Upper lobe of left lung (tissue), 6 donors: ENCODE results near the gene GPC5. TPM values are rescaled to one million over a fixed set of nuclear protein-coding genes. Genes with fewer than 3 reads are reported as not detected.

ENCODE experiments used
- ATAC-seq, 2 donors: fragments of 200-7000 bp; cut with Tn5 transposase; one replicate each; pipeline ENCODE4 v1.9.1; 2022; ENCODE audit warnings: mild to moderate bottlenecking in 2 of 2, moderate library complexity in 2 of 2; ENCODE audit not compliant: low FRiP score in 2 of 2
- DNase-seq, 2 donors: peaks; one replicate each; pipeline ENCODE4 v3.0.0-alpha.2; 2019 to 2020
- H3K27ac ChIP-seq, 4 donors: fragments of 200-600 bp; sonication (generic); one replicate each; pipeline ENCODE4 v1.5.1; 2016 to 2019
- H3K27me3 ChIP-seq, 4 donors: fragments of 200-600 bp; sonication (generic); one replicate each; pipeline ENCODE4 v1.5.1; 2017 to 2019
- H3K36me3 ChIP-seq, 4 donors: fragments of 200-600 bp; sonication (generic); one replicate each; pipeline ENCODE4 v1.5.1; 2016 to 2019
- H3K4me1 ChIP-seq, 4 donors: fragments of 200-600 bp; sonication (generic); one replicate each; pipeline ENCODE4 v1.5.1; 2018 to 2019
- H3K4me3 ChIP-seq, 4 donors: fragments of 200-600 bp; sonication (generic); one replicate each; pipeline ENCODE4 v1.5.1; 2017 to 2019; ENCODE audit warnings: mild to moderate bottlenecking in 2 of 4, moderate library complexity in 1 of 4
- H3K9me3 ChIP-seq, 4 donors: fragments of 200-600 bp; sonication (generic); one replicate each; pipeline ENCODE4 v1.5.1; 2018 to 2019
- EP300 ChIP-seq, 4 donors: sonication (generic); formaldehyde crosslinking; IDR thresholded peaks; one replicate each; pipeline ENCODE4 v1.5.1; 2017; ENCODE audit warnings: antibody characterized with exemption in 4 of 4, control low read depth in 2 of 4
- POLR2A ChIP-seq, 4 donors: fragments of 450-650 bp; IDR thresholded peaks; one replicate each; pipeline ENCODE4 v1.5.1; 2016 to 2017; ENCODE audit warnings: antibody characterized with exemption in 4 of 4, mild to moderate bottlenecking in 2 of 4
- POLR2AphosphoS5 ChIP-seq, 2 donors: sonication (generic); formaldehyde crosslinking; IDR thresholded peaks; one replicate each; pipeline ENCODE4 v1.5.1; 2017; ENCODE audit warnings: antibody characterized with exemption in 2 of 2
- WGBS, 2 donors: methylation state at CpG; one replicate each; pipeline ENCODE4 v1.1.5; 2017 to 2018; 5-methylcytosine and 5-hydroxymethylcytosine counted together
- total RNA-seq, 6 donors: library from RNA; depleted of rRNA in 4 of 6; stranded (reverse); fragments of >200 nt in 4 of 6; gene quantifications; one replicate each; pipeline versions ENCODE4 v1.1.0 to v1.2.1, GENCODE V29; 2016 to 2021
- TF ChIP-seq, protein P1 (sequence below), 6 experiments: fragments of 450-650 bp in 4 of 6; fragments of 200-600 bp in 2 of 6; sonication (generic) in 2 of 6; IDR thresholded peaks; one replicate each; pipeline ENCODE4 v1.5.1; 2016 to 2019; ENCODE audit warnings: antibody characterized with exemption in 6 of 6
- donor health status: DM: no; HTN: no; CAD: no; lungs with moderate emphysema.
- donor health status: DM: no; HTN: yes; CAD: no; lungs with severe emphysema.

GPC5 gene
- total RNA-seq, 6 donors from 2014 or later: 7.6 to 51.4 (median 12.8) TPM

DNA sequence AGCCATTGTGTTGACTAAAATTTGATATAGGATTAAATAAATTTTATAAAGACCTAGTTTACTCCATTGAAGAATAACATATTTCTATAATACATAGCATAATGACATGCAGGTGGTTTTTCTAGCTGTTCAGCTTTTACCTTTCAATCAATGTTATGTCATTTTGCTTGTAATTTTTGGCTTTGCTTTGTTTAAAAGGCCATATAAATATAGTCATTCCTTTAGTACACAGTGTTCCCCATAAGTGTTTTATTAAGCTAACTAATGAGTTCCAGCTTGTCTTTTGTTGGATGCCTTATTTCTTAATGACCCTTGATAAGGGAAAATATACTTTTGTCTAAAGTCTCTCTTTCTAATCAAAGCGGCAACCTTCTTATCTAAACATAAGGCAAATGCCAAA is 921.9 kb downstream of the GPC5 start:
- no peak for ATAC-seq
- Histone ChIP-seq H3K27ac (no peak overlapping the region), H3K27me3 (no peaks in the 10 kb centered on the region), H3K36me3 (no peaks in the 10 kb centered on the region), H3K9me3 (no peaks in the 10 kb centered on the region), H3K4me1 (no peaks in the 10 kb centered on the region), H3K4me3 (no peak overlapping the region)
- no peak for DNase-seq
- 36 to 55% methylated on average over 1 of the region's 1 CpG for WGBS, 2 donors
- no peak for TF ChIP-seq EP300 (IDR thresholded peaks at IDR 0.05)
- TF ChIP-seq POLR2AphosphoS5 (IDR thresholded peaks at IDR 0.05): no peak
- no peak for TF ChIP-seq POLR2A (IDR thresholded peaks at IDR 0.05)
- TF ChIP-seq, protein P1, sequence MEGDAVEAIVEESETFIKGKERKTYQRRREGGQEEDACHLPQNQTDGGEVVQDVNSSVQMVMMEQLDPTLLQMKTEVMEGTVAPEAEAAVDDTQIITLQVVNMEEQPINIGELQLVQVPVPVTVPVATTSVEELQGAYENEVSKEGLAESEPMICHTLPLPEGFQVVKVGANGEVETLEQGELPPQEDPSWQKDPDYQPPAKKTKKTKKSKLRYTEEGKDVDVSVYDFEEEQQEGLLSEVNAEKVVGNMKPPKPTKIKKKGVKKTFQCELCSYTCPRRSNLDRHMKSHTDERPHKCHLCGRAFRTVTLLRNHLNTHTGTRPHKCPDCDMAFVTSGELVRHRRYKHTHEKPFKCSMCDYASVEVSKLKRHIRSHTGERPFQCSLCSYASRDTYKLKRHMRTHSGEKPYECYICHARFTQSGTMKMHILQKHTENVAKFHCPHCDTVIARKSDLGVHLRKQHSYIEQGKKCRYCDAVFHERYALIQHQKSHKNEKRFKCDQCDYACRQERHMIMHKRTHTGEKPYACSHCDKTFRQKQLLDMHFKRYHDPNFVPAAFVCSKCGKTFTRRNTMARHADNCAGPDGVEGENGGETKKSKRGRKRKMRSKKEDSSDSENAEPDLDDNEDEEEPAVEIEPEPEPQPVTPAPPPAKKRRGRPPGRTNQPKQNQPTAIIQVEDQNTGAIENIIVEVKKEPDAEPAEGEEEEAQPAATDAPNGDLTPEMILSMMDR (IDR thresholded peaks at IDR 0.05): no peak

DNA sequence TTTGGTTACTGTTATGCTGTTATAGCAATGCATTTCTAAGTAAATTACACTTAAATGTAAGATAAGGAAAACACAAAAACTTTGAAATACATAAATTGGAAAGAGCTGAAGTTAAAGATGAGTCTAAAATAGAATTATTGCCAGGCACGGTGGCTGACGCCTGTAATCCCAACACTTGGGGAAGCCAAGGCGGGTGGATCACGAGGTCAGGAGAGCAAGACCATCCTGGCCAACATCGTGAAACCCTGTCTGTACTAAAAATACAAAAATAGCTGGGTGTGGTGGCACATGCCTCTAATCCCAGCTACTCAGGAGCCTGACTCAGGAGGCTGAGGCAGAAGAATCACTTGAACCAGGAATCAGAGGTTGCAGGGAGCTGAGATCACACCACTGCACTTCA is 922.8 kb downstream of the GPC5 start:
- H3K4me3 ChIP-seq: no peak overlapping the region
- TF ChIP-seq EP300 (IDR thresholded peaks at IDR 0.05): no peak
- TF ChIP-seq, protein P1 (IDR thresholded peaks at IDR 0.05): no peak
- no peak for TF ChIP-seq POLR2A (IDR thresholded peaks at IDR 0.05)
- no peak for TF ChIP-seq POLR2AphosphoS5 (IDR thresholded peaks at IDR 0.05)
- no peaks in the 10 kb centered on the region for H3K4me1 ChIP-seq
- no peaks in the 10 kb centered on the region for H3K36me3 ChIP-seq
- no peaks in the 10 kb centered on the region for H3K9me3 ChIP-seq
- DNase-seq (no peak), ATAC-seq (no peak)
- WGBS, 2 donors: 74 to 77% methylated on average over 5 of the region's 5 CpGs
- H3K27me3 ChIP-seq: no peaks in the 10 kb centered on the region
- no peak overlapping the region for H3K27ac ChIP-seq

DNA sequence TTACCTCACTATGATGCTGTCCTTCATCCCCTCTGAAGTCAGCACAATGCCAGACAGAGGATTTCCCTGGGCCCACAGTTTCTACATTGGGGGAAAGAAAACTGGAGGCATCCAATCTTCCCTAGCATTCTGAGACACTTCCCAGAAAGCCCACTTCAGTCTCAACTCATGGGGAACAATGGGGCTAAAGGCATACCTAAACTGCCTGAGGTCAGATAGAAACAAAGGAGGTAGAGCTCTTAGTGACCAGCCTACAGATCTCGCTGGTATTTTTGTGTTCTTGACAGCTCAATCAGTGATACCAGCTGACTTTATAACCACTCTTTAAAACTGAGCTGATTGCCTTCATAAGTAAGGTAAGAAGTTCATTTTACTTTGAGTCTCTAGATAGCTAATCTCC is 947.2 kb downstream of the GPC5 start:
- ATAC-seq: no peak
- no peak for TF ChIP-seq POLR2AphosphoS5 (IDR thresholded peaks at IDR 0.05)
- TF ChIP-seq POLR2A (IDR thresholded peaks at IDR 0.05): no peak
- TF ChIP-seq, protein P1 (IDR thresholded peaks at IDR 0.05): no peak
- no peak for TF ChIP-seq EP300 (IDR thresholded peaks at IDR 0.05)
- 74 to 89% methylated on average over 1 of the region's 1 CpG for WGBS, 2 donors

DNA sequence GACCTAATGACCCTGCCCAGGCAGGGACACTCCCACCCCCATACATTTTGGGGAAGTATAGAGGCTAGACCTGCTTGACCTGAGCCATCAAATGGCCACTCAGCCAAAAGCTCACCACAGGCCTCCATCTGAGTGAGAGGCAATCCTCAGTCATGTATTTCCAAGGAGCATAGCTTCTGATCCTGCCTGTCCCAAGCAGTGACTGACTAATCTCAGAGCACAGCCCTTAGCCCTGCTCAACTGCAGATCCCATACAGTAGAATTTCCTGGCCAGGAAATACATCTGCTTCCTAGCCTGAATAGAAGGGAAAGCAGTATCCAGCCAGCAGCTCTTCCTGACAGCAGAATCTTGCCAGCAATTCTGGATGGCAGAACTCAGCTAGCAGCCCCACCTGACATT is 947.6 kb downstream of the GPC5 start:
- ATAC-seq (peak in 1 of 2 donors; percentile 65), DNase-seq (no peak)
- no peak overlapping the region for H3K27ac ChIP-seq
- no peak overlapping the region for H3K4me3 ChIP-seq
- H3K4me1 ChIP-seq: no peaks in the 10 kb centered on the region
- H3K36me3 ChIP-seq: no peaks in the 10 kb centered on the region
- TF ChIP-seq POLR2AphosphoS5 (IDR thresholded peaks at IDR 0.05): no peak
- TF ChIP-seq POLR2A (IDR thresholded peaks at IDR 0.05): no peak
- no peak for TF ChIP-seq EP300 (IDR thresholded peaks at IDR 0.05)
- TF ChIP-seq, protein P1 (IDR thresholded peaks at IDR 0.05): no peak
- H3K9me3 ChIP-seq: peaks cover 0 to 4% (median 0%) of the 10 kb centered on the region in 4 donors
- no peaks in the 10 kb centered on the region for H3K27me3 ChIP-seq

More for the DNA sequence above, 947.2 kb downstream of the GPC5 start:
- Histone ChIP-seq H3K9me3 (peaks cover 0 to 4% (median 0%) of the 10 kb centered on the region in 4 donors), H3K4me3 (no peak overlapping the region), H3K4me1 (no peaks in the 10 kb centered on the region), H3K27ac (no peak overlapping the region), H3K36me3 (no peaks in the 10 kb centered on the region), H3K27me3 (no peaks in the 10 kb centered on the region)
- DNase-seq: no peak

DNA sequence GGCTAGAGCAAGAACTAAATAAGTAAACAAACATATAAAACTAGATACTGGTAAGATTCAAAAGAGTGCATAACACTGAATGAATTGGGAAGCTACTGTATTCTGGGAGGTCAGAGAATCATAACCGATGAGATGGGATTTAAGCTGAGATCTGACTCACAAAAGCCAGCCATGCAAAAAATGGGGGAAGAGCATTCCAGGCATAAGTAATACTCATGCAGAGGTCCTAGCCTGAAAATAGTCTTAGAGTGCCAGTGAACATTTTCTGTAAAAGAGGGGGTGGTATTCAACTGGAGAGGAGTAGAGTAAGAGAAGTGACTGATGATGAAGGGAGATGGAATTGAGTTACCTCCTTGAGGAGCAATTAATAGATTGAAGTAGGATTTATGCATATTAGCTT is 956.2 kb downstream of the GPC5 start:
- TF ChIP-seq EP300 (IDR thresholded peaks at IDR 0.05) (no peak), POLR2A (IDR thresholded peaks at IDR 0.05) (no peak), POLR2AphosphoS5 (IDR thresholded peaks at IDR 0.05) (no peak)
- TF ChIP-seq, protein P1 (IDR thresholded peaks at IDR 0.05): no peak

More for the DNA sequence above, 956.2 kb downstream of the GPC5 start:
- Histone ChIP-seq H3K27me3 (no peaks in the 10 kb centered on the region), H3K4me1 (no peaks in the 10 kb centered on the region), H3K36me3 (no peaks in the 10 kb centered on the region), H3K27ac (no peak overlapping the region), H3K4me3 (no peak overlapping the region), H3K9me3 (no peaks in the 10 kb centered on the region)
- 86 to 89% methylated on average over 1 of the region's 1 CpG for WGBS, 2 donors
- no peak for ATAC-seq
- DNase-seq: no peak
